Measurements from ENCODE around the gene INF2.

GRCh38 chr14:104641753-104642539, 47.5 kb upstream of the INF2 start:
- no peak for TF ChIP-seq CTCF (IDR thresholded peaks at IDR 0.05; ENCODE audit: extremely low read depth in 1 of 2, insufficient read depth in 1 of 2, low read depth in 1 of 2, low read length in 2 of 2)
- TF ChIP-seq EZH2 (IDR thresholded peaks at IDR 0.05; ENCODE audit: borderline replicate concordance, low read depth, low read length, severe bottlenecking), result no peak
- TF ChIP-seq POLR2AphosphoS5 (IDR thresholded peaks at IDR 0.05; ENCODE audit: insufficient read depth, low read depth, low read length), result no peak

All from endothelial cell of umbilical vein (primary cell).